Bone marrow (tissue), 2 donors: ENCODE results near the gene LNX1.

Source experiments
- DNase-seq, 2 donors: peaks; one replicate each; lab custom pipeline; 2025; lab: John Stamatoyannopoulos, UW

Gene LNX1

DNA sequence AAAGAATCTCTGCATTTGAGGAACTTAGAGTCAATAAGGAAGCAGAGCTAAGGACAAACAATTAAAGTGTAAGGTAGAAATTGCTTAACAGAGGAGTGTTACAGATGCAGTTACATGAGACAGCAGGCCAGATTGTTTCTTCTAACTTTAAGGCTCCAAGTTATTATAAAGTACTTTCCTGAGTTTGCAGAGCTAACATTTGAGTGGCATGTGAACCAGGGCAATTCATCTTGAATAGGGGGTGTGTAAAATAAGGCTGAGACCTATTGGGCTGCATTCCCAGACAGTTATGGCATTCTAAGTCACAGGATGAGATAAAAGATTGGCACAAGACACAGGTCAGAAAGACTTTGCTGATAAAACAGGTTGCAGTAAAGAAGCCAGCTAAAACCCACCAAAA lies 7.6 kb upstream of the LNX1 start:
- DNase-seq = no peak

DNA sequence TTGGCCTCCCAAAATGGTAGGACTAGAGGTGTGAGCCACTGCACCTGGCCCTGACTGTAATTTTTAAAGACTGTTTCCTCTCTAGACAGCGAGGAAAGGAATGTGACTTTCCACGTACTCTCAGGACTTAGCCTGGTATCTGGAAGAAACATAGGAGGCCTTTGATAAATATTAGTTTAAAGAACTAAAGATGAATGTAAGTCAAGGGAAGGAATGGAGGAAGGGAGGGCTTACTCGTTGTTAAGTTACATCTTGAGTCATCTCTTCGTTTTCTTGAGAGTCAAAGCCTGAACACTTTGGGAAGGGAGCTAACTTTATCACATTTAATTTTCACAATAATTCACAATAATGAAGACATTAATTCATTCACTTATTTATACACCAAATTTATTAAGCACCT lies 7.2 kb upstream of the LNX1 start:
- no peak for DNase-seq

DNA sequence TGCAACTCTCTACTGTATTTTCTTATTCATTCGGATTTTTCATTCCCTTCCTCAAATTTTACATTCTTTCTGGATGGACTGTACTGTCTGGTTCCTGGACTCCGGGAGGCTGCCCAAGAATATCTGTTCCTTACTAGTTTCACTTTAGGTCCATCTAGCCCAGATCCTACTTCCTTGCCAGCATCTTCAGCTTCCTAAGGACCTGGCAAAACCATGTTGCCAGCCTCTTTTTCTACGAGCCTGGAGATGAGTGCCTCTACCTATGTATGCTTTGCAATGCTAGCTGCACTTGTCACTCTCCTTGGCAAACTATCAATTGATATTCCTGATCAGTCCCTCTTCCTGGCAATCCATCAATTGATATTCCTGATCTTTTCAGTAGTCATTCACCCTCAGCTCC lies 5.6 kb upstream of the LNX1 start:
- no peak for DNase-seq

DNA sequence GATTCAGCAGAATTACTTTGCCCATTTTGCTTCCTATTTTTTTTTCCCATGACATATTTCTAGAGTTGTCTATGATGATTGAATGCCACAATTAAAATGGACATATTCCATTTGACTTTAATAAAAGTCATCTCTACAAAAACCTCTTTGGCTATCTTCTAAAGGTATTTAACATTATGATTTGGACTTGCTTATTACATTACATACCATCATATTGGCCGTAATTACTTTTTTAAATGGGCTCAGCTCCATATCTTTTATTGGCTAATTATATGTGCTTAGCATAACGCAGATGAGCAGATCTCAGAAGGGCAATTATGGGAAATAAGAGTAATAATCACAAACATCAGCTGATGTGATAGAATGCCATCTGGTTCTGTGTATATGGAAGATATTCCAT lies 4.5 kb upstream of the LNX1 start:
- DNase-seq = no peak

- no peak for DNase-seq
Observed at GRCh38 chr4:53595204-53595603, 3.9 kb upstream of the LNX1 start.

- DNase-seq = no peak
Observed at GRCh38 chr4:53593765-53594164, 2.5 kb upstream of the LNX1 start.

GRCh38 chr4:53592686-53593501 lies 1.6 kb upstream of the LNX1 start:
- DNase-seq = no peak

GRCh38 chr4:53592122-53592521 lies 836 bp upstream of the LNX1 start:
- no peak for DNase-seq

DNA sequence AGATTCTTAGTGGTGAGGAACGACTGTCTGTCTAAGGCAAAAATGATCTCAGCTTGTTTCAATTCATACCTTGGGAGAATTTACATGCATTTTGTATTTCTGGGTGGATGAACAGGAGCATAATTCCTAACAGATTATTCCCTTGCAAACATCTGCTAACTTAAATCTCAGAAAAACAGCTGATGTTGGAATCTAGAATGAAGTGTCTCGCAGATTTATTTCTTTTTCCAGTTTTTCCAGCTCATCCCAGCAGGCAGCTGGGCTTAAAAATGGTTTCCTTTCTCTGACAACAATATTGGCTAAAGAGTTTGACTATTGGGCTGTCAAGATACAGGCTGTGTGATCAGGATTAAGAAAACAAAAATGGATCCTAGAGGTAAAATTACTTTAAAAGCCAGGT lies 1.1 kb downstream of the LNX1 start:
- no peak for DNase-seq

- DNase-seq = no peak
Observed at GRCh38 chr4:53589511-53589910, 1.8 kb downstream of the LNX1 start.

DNA sequence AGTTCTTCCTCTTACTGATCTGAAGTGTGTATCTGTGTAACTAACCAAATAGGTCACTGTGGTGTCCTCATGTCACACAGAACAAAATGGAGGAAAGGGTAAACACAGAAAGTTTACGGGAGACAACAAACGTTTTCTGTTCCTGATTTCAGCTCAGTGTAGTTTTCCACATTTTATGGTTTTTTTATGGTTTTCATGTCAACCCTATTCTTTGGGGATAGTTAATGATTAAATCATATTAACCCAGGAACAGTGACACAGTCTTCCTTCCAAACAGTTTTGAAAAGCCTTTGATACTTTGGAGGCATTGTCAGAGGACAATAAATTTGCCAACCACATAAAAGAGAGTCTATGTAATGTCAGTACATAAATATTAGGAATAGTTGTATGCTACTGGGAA lies 4.2 kb downstream of the LNX1 start:
- no peak for DNase-seq

GRCh38 chr4:53586121-53586816 lies 5.0 kb downstream of the LNX1 start:
- no peak for DNase-seq

DNA sequence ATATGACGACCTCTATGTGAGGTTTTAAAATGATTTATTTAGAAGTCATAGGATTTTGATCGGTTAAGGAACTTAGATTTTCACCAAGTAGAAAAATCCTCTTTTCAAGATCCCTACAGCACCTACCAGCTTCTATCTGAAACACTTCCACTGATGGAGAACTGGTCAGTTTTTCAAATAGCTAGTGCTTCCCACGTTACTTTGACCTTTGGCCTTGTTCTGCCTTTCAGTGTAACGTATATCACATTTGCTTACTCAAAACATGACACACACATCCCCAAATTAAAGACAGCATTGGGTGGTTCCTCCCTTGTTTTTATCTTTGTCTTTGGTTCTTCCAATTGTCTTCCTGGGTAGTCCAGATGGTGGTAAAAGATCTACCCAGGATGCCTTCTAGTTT lies 6.6 kb downstream of the LNX1 start:
- DNase-seq = no peak

DNA sequence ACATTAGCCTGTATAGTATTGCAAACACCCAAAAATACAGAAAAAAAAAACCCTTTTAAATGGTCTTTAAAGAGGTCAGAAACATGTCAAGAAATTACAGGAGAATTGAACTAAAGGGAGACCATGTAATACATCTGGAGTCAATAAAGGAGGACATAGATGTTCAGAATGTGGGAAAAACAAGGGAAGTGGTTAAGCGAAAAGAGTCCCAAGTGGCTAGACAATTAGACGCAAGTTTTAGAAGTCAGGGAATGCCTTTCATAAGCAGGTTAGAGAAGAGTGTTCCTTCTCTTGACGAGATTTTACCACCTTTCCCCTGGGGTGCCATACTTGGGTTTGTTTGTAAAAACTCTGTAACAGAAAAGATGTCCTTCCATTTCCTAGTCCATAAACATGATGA lies 7.8 kb downstream of the LNX1 start:
- DNase-seq = no peak

GRCh38 chr4:53582194-53582593 lies 9.1 kb downstream of the LNX1 start:
- DNase-seq = no peak

- no peak for DNase-seq
Observed at GRCh38 chr4:53580274-53580673, 11.0 kb downstream of the LNX1 start.

DNA sequence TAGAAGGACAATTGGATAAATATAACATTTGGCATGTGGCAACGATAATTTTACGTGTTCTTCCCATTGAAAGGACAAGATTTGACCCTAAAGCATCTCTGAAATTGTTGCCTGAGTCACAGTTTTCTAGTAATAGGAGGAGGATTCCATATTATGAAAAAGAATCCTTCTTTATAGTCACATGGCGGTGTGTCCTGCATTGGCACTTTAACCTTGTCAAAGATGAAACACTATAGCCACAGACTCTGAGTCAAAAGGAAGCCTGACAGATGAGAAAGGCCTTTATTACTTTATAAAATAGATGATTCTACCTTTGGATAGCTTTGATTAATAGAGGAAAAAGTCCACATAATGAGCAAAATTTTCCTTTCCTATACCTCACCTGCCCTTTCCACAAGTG lies 11.5 kb downstream of the LNX1 start:
- no peak for DNase-seq

- no peak for DNase-seq
Observed at GRCh38 chr4:53576676-53577372, 14.5 kb downstream of the LNX1 start.

- DNase-seq = no peak
Observed at GRCh38 chr4:53576071-53576617, 15.1 kb downstream of the LNX1 start.

GRCh38 chr4:53575552-53575951 lies 15.7 kb downstream of the LNX1 start:
- DNase-seq = no peak

DNA sequence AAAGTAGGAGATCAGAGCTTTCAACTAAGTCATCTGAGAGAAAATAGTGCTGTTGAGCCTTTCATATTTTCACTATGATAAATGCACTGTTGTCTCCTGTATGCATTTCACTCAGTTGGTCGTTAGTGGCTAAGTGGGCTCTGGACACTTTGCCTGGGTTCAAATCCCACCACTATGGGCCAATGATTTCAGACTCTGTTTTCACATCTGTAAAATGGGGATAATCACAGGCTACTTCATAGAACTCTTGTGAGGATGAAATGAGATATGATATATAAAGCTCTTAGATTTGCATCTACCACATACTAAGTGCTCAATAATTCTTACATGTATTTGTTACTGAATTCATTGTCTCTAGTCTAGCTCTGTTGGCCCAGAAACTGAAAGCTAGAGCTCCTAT lies 16.8 kb downstream of the LNX1 start:
- no peak for DNase-seq

GRCh38 chr4:53573696-53574095 lies 17.6 kb downstream of the LNX1 start:
- no peak for DNase-seq

DNA sequence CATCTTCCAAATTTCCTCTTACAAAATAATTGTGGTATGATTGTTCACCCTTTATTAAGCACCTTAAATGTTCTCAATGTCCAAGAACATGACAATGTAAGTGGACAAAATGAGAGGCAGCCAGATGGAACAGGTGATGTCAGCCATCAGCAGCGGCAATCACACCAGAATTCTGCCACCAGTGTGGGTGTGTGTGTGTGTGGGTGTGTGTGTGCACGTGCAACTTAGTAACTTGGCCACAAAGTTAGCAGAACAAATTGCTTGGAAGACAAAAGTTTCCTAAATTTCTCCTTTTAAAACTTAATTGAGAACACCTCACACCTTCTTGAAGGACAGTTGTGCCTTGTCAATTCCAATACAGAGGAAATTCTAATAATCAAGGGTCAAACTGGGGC lies 18.7 kb downstream of the LNX1 start:
- no peak for DNase-seq
